Spleen (tissue), 7 donors: ENCODE results near the gene PTPRA.
A peak's percentile ranks its signal among the peaks of the same experiment; 100 is the strongest.

Experiments
- CTCF ChIP-seq, 11 experiments: fragments of 200-600 bp in 7 of 11; fragments of 450-650 bp in 4 of 11; sonication (generic) in 4 of 11; IDR thresholded peaks in 8 of 11; conservative IDR thresholded peaks in 3 of 11; 1 replicate in 7 of 11; 2 replicates in 4 of 11; pipeline versions ENCODE4 v1.4.0 to v1.8.0; 2016 to 2021; ENCODE audit warnings: antibody characterized with exemption in 11 of 11, inconsistent platforms in 4 of 11, mild to moderate bottlenecking in 1 of 11
- POLR2AphosphoS5 ChIP-seq, 3 donors: sonication (generic); formaldehyde crosslinking; IDR thresholded peaks; one replicate each; pipeline ENCODE4 v1.5.1; 2017; ENCODE audit warnings: antibody characterized with exemption in 3 of 3
- donor health status: DM: no; HTN: no; CAD: no; lungs with moderate emphysema.
- donor health status: DM: no; HTN: no; CAD: no.
- donor health status: DM: no; HTN: no; CAD: no.

GRCh38 chr20:3042625-3043024 is 169.3 kb downstream of the PTPRA start:
- TF ChIP-seq CTCF (IDR thresholded peaks at IDR 0.05 in 8 of 11, conservative IDR thresholded peaks at IDR 0.05 in 3 of 11), result no peak
- peak in 1 of 3 donors; percentile 30 for TF ChIP-seq POLR2AphosphoS5 (IDR thresholded peaks at IDR 0.05)
